ENCODE results near the gene TSFM.

The TSFM gene

GRCh38 chr12:57780284-57780897, 2.2 kb upstream of the TSFM start:
- no peak for DNase-seq (ENCODE audit: low read depth)

GRCh38 chr12:57781244-57781643, 1.3 kb upstream of the TSFM start:
- DNase-seq (ENCODE audit: low read depth) = no peak

GRCh38 chr12:57781801-57782200, 786 bp upstream of the TSFM start:
- DNase-seq (ENCODE audit: low read depth) = no peak

- no peak for DNase-seq (ENCODE audit: low read depth)
Observed at GRCh38 chr12:57782243-57782607, 362 bp upstream of the TSFM start.

- no peak for DNase-seq (ENCODE audit: low read depth)
Observed at GRCh38 chr12:57783466-57783801, 847 bp downstream of the TSFM start.

GRCh38 chr12:57783861-57784260, 1.3 kb downstream of the TSFM start:
- no peak for DNase-seq (ENCODE audit: low read depth)

GRCh38 chr12:57793920-57794319, 11.3 kb downstream of the TSFM start:
- no peak for DNase-seq (ENCODE audit: low read depth)

GRCh38 chr12:57795354-57795753, 12.8 kb downstream of the TSFM start:
- DNase-seq (ENCODE audit: low read depth) = no peak

- DNase-seq (ENCODE audit: low read depth) = no peak
Observed at GRCh38 chr12:57796996-57797395, 14.4 kb downstream of the TSFM start.

GRCh38 chr12:57797933-57798332, 15.3 kb downstream of the TSFM start:
- no peak for DNase-seq (ENCODE audit: low read depth)

- no peak for DNase-seq (ENCODE audit: low read depth)
Observed at GRCh38 chr12:57800965-57801364, 18.4 kb downstream of the TSFM start.

- no peak for DNase-seq (ENCODE audit: low read depth)
Observed at GRCh38 chr12:57802607-57803006, 20.0 kb downstream of the TSFM start.

GRCh38 chr12:57803319-57803893, 20.8 kb downstream of the TSFM start:
- no peak for DNase-seq (ENCODE audit: low read depth)

GRCh38 chr12:57806677-57807076, 24.1 kb downstream of the TSFM start:
- DNase-seq (ENCODE audit: low read depth) = no peak

- no peak for DNase-seq (ENCODE audit: low read depth)
Observed at GRCh38 chr12:57807285-57807684, 24.7 kb downstream of the TSFM start.

- no peak for DNase-seq (ENCODE audit: low read depth)
Observed at GRCh38 chr12:57808351-57808750, 25.8 kb downstream of the TSFM start.

- DNase-seq (ENCODE audit: low read depth) = no peak
Observed at GRCh38 chr12:57809425-57809824, 26.8 kb downstream of the TSFM start.

- DNase-seq (ENCODE audit: low read depth) = no peak
Observed at GRCh38 chr12:57810450-57810849, 27.9 kb downstream of the TSFM start.

- DNase-seq (ENCODE audit: low read depth) = no peak
Observed at GRCh38 chr12:57811028-57811755, 28.6 kb downstream of the TSFM start.

- DNase-seq (ENCODE audit: low read depth) = no peak
Observed at GRCh38 chr12:57813111-57813970, 30.8 kb downstream of the TSFM start.

GRCh38 chr12:57813971-57814772, 31.6 kb downstream of the TSFM start:
- no peak for DNase-seq (ENCODE audit: low read depth)

Measured in activated T-cell treated with anti-CD3 and anti-CD28 coated beads for 1 hour (primary cell).